ENCODE results near the gene MCF2L2. TPM values are rescaled to one million over a fixed set of nuclear protein-coding genes. Genes with fewer than 3 reads are reported as not detected.
A peak's percentile ranks its signal among the peaks of the same experiment; 100 is the strongest.
"Not testable (repeated sequence)": the region's sequence is repeated elsewhere in the genome, so short reads cannot be mapped to it uniquely, and the experiment has no call there.

Gene MCF2L2
- polyA plus RNA-seq, 1 donor from 2014 or later, result 0.15 TPM

DNA sequence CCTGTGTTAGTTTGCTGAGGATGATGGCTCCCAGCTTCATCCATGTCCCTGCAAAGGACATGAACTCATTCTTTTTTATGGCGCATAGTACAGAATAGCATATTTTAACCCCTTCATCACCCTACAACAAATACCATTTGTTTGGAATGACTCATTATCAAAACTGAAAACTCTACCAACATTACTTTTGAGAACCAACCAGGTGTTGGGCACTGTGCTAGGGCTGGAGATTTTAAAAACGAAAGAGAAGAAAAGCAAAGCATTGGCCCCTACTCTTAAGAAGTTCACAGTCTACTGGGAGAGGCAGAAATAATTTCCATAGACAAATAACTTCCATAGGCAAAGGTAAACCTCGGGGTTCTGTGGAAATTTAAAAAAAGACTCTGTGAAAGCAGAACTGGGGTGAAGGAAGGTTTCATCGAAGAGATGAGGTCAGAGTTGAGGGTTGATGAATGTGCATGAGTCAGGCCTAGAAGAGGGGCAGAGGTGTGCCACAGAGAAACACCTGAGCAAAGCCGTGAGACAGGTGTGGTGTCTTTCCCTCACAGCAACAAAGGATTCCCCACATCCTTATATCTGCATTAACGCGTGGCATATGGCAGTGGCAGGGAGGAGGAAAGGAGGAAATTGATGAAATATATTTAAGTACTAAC lies 51.0 kb downstream of the MCF2L2 start:
- Mint-ChIP-seq H3K4me3 (no peak overlapping the region), H3K9me3 (no peaks in the 10 kb centered on the region), H3K4me1 (peaks cover 8 to 13% (median 11%) of the 10 kb centered on the region in 3 donors), H3K27ac (no peak overlapping the region), H3K27me3 (peaks cover 26% of the 10 kb centered on the region), H3K36me3 (no peaks in the 10 kb centered on the region)

DNA sequence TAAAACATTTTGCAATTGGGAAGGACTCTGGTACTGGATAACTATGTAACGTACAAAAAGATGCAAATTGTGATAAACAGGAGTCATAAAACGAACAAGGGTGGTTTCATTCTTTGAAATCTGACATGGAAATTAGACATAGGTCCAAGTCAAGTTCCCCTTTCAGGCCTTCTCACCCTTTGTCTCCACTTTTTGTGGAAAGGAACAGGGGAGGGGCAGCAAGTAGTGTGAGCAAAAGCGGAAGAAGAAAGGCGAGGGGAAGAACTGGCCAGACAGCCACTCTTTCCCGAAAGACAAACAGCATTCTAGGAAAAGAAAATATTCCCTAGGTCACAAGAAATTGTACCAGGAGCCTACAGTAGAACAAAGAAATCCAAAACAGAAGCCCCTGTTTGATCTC lies 52.6 kb downstream of the MCF2L2 start:
- peaks cover under 1 to 7% (median 3%) of the 10 kb centered on the region in 3 donors for H3K4me1 Mint-ChIP-seq
- H3K36me3 Mint-ChIP-seq, result no peaks in the 10 kb centered on the region
- H3K4me3 Mint-ChIP-seq, result no peak overlapping the region
- H3K27ac Mint-ChIP-seq, result no peak overlapping the region
- H3K9me3 Mint-ChIP-seq, result no peaks in the 10 kb centered on the region
- H3K27me3 Mint-ChIP-seq, result peaks cover 25% of the 10 kb centered on the region

DNA sequence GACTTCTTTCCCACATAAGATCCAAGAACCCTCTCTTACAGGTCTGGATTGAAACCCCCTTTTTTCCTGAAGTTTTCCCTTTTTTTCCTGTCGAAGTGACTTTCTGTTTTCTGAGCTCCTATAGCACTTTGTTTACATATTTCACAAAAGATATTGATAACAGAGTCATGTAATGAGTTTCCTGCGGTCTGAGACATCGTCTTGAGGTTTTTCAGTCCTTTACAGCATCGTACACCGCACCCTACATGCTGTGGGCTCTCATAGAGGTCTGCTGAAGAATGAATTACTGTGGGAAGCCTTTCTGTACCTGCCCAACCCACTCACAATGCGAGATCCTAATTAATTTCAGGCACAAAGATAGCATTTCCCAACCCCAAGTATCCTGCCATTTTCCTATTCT lies 53.1 kb downstream of the MCF2L2 start:
- Mint-ChIP-seq H3K27me3 (peaks cover 25% of the 10 kb centered on the region), H3K36me3 (no peaks in the 10 kb centered on the region), H3K27ac (no peak overlapping the region)

DNA sequence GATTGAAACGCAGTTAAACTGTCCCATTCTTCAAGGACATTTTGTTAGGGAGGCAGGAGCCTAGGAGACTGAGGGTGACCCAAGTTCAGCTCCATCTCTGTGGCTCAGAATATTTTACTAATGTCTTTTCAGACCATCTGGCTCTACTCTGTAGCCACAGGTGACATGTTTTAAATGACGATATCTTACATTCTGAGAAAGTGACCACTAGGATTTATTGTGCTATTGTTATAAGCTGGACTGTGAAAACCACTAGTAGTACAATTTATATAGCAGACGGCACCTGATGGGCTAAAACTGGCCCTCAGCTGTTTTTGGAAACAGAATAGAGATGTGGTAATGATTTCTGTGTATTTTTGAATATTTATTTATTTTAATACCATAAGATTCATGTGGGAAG lies 55.5 kb downstream of the MCF2L2 start:
- Mint-ChIP-seq H3K36me3 (peaks cover 2% of the 10 kb centered on the region), H3K4me3 (no peak overlapping the region), H3K27me3 (peaks cover 20% of the 10 kb centered on the region), H3K9me3 (no peaks in the 10 kb centered on the region), H3K27ac (no peak overlapping the region), H3K4me1 (peaks cover 0 to 7% (median 3%) of the 10 kb centered on the region in 3 donors)

More for the DNA sequence above, 53.1 kb downstream of the MCF2L2 start:
- H3K9me3 Mint-ChIP-seq, result no peaks in the 10 kb centered on the region
- H3K4me1 Mint-ChIP-seq, result peaks cover 0 to 7% (median 3%) of the 10 kb centered on the region in 3 donors
- H3K4me3 Mint-ChIP-seq, result no peak overlapping the region

DNA sequence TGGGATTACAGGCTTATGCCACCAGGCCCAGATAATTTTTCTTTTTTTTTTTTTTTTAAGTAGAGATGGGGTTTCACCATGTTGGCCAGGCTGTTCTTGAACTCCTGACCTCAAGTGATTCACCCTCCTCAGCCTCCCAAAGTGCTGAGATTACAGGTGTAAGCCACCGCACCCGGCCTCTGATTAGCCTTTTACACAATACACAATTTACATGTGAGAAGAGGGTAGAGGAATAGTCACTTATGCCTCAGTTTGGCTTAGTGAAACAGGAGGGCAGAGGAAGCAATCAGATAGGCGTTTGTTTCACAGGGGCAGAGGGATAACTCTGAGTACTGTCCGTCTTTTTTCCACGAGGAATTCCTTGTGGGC lies 56.8 kb downstream of the MCF2L2 start:
- not testable (repeated sequence) for H3K36me3 Mint-ChIP-seq, H3K27ac Mint-ChIP-seq, H3K9me3 Mint-ChIP-seq, H3K4me3 Mint-ChIP-seq
- peaks cover 2 to 10% (median 6%) of the 10 kb centered on the region in 3 donors for H3K4me1 Mint-ChIP-seq
- H3K27me3 Mint-ChIP-seq, result peaks cover 17% of the 10 kb centered on the region

DNA sequence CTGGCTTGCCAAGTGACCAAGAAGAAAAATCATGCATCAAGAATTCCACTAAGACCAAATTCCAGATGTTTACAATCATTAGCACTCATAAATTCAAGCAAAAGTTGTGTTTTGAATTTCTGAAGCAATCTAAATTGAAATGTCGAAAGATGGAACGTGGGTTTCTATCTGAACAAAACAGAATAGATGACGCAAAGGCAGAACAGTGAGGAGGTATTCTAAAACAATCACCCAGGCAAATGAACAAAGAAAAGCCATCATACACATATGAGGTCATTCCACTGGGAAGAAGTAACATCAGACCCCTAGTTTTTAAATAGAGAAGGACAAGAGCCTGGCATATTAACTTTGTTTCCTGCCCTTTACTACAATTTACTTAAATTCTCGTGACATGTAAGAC lies 58.0 kb downstream of the MCF2L2 start:
- peaks cover 6 to 14% (median 9%) of the 10 kb centered on the region in 3 donors for H3K4me1 Mint-ChIP-seq
- no peak overlapping the region for H3K4me3 Mint-ChIP-seq
- H3K36me3 Mint-ChIP-seq, result peaks cover 2% of the 10 kb centered on the region
- H3K9me3 Mint-ChIP-seq, result no peaks in the 10 kb centered on the region
- peaks cover 11% of the 10 kb centered on the region for H3K27me3 Mint-ChIP-seq
- H3K27ac Mint-ChIP-seq, result no peak overlapping the region

DNA sequence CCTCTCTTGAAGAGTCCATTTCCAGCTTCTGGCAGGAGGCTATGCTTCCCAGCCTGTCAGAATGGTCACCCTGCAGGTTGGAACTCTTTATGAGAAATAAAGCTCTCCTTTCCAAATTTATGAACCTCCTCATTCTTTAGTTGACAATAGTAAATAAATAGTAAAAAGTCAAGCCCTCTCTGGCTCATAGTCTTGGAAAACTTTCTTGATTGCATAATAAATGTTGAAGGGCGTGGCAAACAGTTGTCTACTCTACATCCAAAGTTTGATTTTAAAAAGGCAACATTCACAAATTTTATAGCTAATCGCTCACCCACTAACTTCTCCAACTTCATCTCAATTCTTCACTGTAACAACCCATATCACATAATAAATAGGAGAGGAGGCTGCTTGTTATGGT lies 58.8 kb downstream of the MCF2L2 start:
- peaks cover 2% of the 10 kb centered on the region for H3K36me3 Mint-ChIP-seq
- H3K9me3 Mint-ChIP-seq, result no peaks in the 10 kb centered on the region
- H3K27me3 Mint-ChIP-seq, result peaks cover 8% of the 10 kb centered on the region
- peaks cover 6 to 11% (median 9%) of the 10 kb centered on the region in 3 donors for H3K4me1 Mint-ChIP-seq
- H3K4me3 Mint-ChIP-seq, result no peak overlapping the region
- no peak overlapping the region for H3K27ac Mint-ChIP-seq

DNA sequence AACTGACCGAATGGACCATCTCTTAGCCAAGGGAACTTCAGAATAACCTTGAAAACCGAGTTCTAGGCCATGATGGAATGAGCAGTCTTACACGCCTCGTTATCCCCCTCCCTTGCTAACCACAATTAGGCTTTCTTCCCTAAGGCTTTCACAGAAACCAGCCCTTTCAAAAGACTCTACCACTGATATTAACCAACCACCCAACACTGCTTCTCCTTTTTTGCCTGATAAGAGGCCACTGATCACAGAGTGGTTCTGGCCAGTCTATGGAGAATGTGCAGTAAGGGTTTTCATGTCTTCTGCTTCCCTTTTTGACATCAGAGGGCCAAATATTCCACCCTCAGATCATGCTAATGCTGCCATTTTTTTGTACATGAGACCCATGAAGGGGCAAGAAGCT lies 59.3 kb downstream of the MCF2L2 start:
- Mint-ChIP-seq H3K4me1 (peaks cover 6 to 11% (median 9%) of the 10 kb centered on the region in 3 donors), H3K9me3 (no peaks in the 10 kb centered on the region), H3K36me3 (peaks cover 2% of the 10 kb centered on the region), H3K4me3 (no peak overlapping the region), H3K27me3 (peaks cover 4% of the 10 kb centered on the region), H3K27ac (peak overlapping the region in 1 of 3 donors; percentile 6)

DNA sequence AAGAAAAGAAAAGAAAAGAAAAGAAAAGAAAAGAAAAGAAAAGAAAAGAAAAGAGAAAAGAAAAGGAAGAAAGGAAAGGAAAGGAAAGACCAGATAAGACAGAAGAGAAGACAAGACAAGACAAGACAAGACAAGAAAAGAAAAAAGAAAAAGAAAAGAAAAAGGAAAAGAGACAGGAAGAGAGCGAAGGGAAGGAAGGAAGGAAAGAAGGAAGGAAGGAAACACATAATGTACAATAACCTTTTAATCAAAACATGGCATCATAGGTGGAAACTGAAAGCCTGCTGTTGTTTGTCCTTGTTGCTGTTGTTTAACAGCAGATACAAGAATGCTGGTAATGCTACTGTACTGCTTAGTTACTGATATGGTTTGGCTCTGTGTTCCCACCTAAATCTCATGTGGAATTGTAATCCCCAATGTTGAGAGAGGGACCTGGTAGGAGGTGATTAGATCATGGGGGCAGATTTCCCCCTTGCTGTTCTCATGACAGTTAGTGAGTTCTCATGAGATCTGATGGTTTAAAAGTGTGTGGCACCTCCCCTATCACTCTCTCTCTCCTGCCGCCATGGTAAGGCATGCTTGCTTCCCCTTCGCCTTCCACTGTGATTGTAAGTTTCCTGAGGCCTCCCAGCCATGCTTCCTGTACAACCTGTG lies 67.3 kb downstream of the MCF2L2 start:
- H3K9me3 Mint-ChIP-seq, result peaks cover 0 to 3% (median 0%) of the 10 kb centered on the region in 3 donors
- peaks cover 2 to 6% (median 3%) of the 10 kb centered on the region in 3 donors for H3K4me1 Mint-ChIP-seq
- H3K36me3 Mint-ChIP-seq, result no peaks in the 10 kb centered on the region
- no peak overlapping the region for H3K4me3 Mint-ChIP-seq
- peaks cover 14% of the 10 kb centered on the region for H3K27me3 Mint-ChIP-seq
- H3K27ac Mint-ChIP-seq, result no peak overlapping the region

DNA sequence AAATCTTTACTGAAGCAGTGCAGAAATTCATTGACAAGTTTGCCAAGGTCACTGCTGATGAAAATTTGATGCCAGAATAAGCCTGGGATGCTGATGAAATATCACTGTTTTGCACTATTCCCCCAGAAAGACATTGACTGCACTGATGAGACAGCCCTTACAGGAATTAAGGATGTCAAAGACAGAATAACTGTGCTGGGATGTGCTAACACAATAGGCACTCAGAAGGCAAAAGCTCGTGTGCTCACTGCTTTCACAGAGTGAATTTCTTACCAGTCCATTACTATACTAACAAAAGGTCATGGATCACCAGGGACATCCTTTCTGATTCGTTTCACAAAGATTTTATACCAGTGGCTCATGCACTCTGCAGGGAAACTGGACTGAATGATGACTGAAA lies 69.4 kb downstream of the MCF2L2 start:
- Mint-ChIP-seq H3K27me3 (peaks cover 14% of the 10 kb centered on the region), H3K9me3 (peaks cover 0 to 3% (median 0%) of the 10 kb centered on the region in 3 donors), H3K4me3 (no peak overlapping the region), H3K4me1 (no peaks in the 10 kb centered on the region), H3K27ac (no peak overlapping the region), H3K36me3 (no peaks in the 10 kb centered on the region)

DNA sequence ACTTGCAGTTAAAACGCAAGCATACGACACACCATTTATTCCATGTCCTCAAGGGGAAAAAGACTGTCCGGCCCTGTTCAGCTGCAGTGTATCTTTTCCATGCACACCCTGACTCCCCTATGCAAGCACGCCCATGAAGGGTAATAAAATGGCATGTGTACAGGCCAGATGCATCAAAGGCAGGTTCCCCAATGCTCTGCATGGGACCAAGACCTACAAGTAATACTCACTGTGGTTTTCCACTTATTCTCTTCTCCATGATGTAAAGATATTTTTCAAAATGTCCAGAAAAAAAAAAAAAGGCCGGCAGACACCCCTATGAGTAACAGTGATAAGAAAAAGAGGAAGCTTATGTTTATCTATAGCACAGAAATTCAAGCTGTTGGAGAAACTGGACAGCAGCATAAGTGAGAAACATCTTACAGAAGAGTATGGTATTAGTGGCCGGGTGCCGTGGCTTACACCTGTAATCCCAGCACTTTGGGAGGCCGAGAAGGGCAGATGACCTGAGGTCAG lies 70.8 kb downstream of the MCF2L2 start:
- H3K4me1 Mint-ChIP-seq, result no peaks in the 10 kb centered on the region
- H3K9me3 Mint-ChIP-seq, result peaks cover 0 to 3% (median 0%) of the 10 kb centered on the region in 3 donors
- H3K4me3 Mint-ChIP-seq, result no peak overlapping the region
- H3K36me3 Mint-ChIP-seq, result no peaks in the 10 kb centered on the region
- no peak overlapping the region for H3K27ac Mint-ChIP-seq
- H3K27me3 Mint-ChIP-seq, result peaks cover 13% of the 10 kb centered on the region

DNA sequence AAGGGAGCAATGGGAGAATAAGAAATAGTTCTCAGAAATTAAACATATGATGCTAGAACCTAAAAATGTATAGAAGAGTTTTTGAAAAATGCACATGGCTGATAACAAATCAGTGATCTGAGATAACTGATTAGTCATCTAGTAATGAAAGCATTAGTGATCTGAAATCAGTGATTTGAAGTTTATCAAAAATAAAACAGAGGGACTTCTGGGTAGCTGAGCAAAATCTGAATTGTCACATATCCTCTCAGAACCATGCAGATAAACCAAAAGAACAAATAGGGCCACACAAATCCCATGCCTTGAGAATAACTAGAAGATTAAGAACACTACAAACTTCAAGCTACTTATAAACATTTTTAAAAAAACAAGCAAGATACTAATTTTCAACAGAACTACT lies 71.5 kb downstream of the MCF2L2 start:
- no peak overlapping the region for H3K27ac Mint-ChIP-seq
- H3K27me3 Mint-ChIP-seq, result peaks cover 13% of the 10 kb centered on the region
- no peak overlapping the region for H3K4me3 Mint-ChIP-seq
- H3K4me1 Mint-ChIP-seq, result no peaks in the 10 kb centered on the region
- no peaks in the 10 kb centered on the region for H3K36me3 Mint-ChIP-seq
- peaks cover 0 to 3% (median 0%) of the 10 kb centered on the region in 3 donors for H3K9me3 Mint-ChIP-seq

DNA sequence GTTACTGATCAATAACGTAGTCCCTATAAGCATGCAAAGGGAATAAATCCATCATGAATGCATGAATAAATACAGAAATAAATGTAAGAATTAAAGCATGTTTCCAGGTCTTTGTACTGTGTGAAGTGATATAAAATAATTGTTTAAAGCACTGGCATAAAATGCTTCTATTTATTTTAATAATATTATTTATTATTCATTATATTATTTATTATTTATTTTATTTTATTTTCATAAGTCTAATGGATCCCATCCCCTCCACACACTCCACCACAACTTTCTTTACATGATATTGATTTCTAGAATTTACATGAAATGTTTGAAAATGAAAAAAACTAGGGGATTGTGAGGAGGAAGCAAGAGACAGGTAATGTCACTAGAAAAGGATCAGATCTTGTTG lies 73.5 kb downstream of the MCF2L2 start:
- H3K9me3 Mint-ChIP-seq, result peaks cover 0 to 3% (median 0%) of the 10 kb centered on the region in 3 donors
- no peak overlapping the region for H3K27ac Mint-ChIP-seq
- no peaks in the 10 kb centered on the region for H3K36me3 Mint-ChIP-seq
- peaks cover 0 to 2% (median 0%) of the 10 kb centered on the region in 3 donors for H3K4me1 Mint-ChIP-seq
- peaks cover 13% of the 10 kb centered on the region for H3K27me3 Mint-ChIP-seq
- no peak overlapping the region for H3K4me3 Mint-ChIP-seq

DNA sequence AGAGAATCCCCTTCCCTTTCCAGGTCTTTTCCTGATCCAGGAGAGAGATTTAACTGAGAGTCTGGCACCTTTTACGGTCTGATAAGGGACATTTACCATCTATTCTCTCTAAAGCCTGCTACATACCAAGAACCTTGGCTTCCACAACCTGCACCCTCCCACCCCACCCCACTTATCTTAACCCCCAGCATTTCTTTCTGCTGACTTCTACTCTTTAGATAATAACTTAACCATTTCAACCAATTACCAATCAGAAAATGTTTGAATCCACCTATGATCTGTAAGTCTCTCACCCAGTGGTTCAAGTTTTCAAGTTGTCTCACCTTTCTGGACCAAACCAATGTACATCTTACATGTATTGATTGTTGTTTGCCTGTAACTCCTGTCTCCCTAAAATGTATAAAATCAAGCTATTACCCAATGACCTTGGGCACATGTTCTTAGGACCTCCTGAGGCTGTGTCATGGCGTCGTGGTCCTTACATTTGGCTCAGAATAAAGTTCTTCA lies 74.0 kb downstream of the MCF2L2 start:
- H3K9me3 Mint-ChIP-seq, result peaks cover 0 to 3% (median 0%) of the 10 kb centered on the region in 3 donors
- H3K4me3 Mint-ChIP-seq, result no peak overlapping the region
- no peak overlapping the region for H3K27ac Mint-ChIP-seq
- H3K36me3 Mint-ChIP-seq, result no peaks in the 10 kb centered on the region
- H3K27me3 Mint-ChIP-seq, result peaks cover 13% of the 10 kb centered on the region
- H3K4me1 Mint-ChIP-seq, result peaks cover 0 to 2% (median 0%) of the 10 kb centered on the region in 3 donors

DNA sequence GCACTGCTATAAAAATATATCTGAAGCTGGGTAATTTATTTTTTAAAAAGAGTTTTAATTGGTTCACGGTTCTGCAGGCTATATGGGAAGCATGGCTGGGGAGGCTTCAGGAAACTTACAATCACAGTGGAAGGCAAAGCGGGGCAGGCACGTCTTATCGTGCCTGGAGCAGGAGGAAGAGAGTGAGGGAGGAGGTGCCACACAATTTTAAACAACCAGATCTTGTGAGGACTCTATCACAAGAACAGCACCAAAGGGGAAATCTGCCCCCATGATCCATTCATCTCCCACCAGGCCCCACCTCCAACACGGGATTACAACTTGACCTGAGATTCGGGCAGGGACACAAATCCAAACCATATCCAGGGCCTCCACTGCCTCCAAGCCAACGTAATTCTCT lies 75.0 kb downstream of the MCF2L2 start:
- no peaks in the 10 kb centered on the region for H3K36me3 Mint-ChIP-seq
- no peak overlapping the region for H3K4me3 Mint-ChIP-seq
- H3K27ac Mint-ChIP-seq, result no peak overlapping the region
- H3K9me3 Mint-ChIP-seq, result peaks cover 0 to 3% (median 0%) of the 10 kb centered on the region in 3 donors
- peaks cover 0 to 2% (median 0%) of the 10 kb centered on the region in 3 donors for H3K4me1 Mint-ChIP-seq
- H3K27me3 Mint-ChIP-seq, result peaks cover 12% of the 10 kb centered on the region

Measured in IgD-negative memory B cell (primary cell).